NCI-H1694 treated with DMSO at 0.1 percent for 48 hours (cell line): ENCODE results near the gene ESR2.
"Not testable (repeated sequence)": the region's sequence is repeated elsewhere in the genome, so short reads cannot be mapped to it uniquely, and the experiment has no call there.

Source experiments
- DNase-seq: peaks from one replicate; lab custom pipeline; 2025; lab: John Stamatoyannopoulos, UW

ESR2 gene

DNA sequence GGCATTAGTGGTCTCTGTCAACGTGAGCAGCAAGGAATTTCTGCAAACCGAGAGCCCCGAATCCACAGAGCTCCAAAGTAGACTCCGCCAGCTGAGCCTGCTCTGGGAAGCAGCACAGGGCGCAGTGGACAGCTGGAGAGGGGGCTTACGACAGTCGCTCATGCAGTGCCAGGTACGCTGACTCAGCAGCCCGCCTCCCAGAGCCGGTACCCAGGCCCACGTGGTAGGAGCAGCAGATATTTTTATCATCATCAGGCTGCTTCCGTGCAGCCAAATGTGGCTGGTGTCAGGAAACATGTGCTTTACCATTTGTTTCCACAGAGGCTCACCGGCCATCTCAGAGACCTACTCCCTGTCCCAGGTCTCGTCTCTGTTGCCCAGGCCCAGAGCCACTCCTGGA, 73.7 kb downstream of the ESR2 start:
- DNase-seq = peak; percentile 97

- DNase-seq = no peak
Observed at GRCh38 chr14:64220056-64220455, 74.1 kb downstream of the ESR2 start.

DNA sequence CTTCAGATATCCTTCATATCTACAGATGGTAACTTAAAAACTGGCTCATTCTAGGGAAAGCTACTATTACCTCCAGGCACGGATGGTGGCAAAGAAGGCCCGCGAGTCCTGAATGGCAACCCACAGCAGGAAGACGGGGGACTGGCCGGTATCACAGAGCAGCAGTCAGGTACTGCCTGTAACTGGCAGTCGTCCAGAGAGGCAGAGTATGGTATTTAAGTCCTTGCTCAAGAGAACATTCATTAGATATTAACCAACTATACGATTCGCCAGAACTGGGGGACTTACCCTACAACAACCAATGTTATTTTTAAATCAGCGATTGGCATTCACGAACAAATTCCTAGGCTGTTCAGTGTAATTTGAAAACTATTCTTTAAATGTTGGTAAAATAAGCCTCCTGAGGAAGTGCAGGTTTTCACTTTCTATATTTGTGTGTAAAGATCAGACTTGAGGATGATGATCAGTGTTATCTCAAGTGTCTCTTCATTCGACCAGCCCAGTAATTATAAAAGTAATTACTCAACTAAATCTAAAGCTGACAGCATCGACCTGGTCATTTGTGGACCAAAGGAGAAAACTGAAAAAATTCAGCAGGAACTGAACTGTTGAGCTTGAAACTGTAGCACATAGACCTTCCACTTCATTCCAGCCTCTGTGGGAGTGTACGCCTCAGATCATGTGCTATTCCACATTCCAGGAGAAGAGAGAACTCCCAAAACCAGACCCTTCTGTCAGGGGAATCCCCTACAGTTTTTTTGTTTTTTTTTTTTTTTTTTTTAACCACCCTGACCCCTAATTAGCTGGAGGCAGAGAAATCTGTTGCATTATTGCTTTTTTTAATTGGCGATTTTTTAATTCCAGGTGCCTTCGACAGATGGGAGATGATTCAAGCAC, 75.6 kb downstream of the ESR2 start:
- peak; percentile 77 for DNase-seq

DNA sequence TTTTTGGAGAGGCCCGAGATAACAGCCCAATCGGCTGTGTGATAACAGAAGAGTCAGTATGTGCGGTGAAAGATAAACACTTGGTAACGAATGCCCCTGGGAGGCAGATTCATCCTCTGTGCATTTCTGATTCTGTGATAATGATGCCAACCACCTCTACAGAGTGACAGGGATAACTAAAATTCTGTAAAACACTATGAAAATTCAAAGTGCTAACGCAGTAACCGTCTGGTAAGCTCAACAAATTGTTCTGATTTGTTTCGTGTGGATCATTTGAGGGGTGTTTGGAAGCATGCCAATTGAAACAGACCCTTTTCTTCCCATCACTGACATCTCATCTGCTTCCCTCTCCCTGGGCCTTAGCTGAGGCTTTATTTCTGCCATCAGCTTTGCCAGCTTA, 76.3 kb downstream of the ESR2 start:
- DNase-seq = peak; percentile 18

GRCh38 chr14:64217308-64217707, 76.9 kb downstream of the ESR2 start:
- no peak for DNase-seq

GRCh38 chr14:64215978-64216377, 78.2 kb downstream of the ESR2 start:
- no peak for DNase-seq

DNA sequence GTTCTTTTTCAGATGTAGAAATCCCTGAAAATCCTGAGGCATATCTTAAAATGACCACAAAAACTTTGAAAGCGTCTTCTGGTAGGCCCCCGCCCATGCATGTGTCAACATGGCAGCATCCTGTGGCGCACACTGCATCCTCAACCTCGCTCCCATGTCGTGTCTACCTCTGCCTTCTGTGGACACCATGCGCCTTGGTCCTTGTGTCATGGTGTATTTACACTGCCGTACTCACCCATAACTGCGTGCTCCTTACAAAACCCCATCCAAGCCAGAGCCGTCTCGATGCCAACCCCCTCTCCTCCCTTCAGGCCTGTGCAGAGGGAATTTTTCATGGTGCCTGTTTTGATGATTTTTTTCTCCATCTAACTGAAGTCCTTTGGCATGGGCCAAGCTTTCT, 78.9 kb downstream of the ESR2 start:
- no peak for DNase-seq

GRCh38 chr14:64213853-64214570, 80.2 kb downstream of the ESR2 start:
- DNase-seq = no peak

GRCh38 chr14:64213086-64213485, 81.1 kb downstream of the ESR2 start:
- DNase-seq = no peak

GRCh38 chr14:64212666-64213065, 81.5 kb downstream of the ESR2 start:
- no peak for DNase-seq

- DNase-seq = not testable (repeated sequence)
Observed at GRCh38 chr14:64210912-64211311, 83.3 kb downstream of the ESR2 start.

DNA sequence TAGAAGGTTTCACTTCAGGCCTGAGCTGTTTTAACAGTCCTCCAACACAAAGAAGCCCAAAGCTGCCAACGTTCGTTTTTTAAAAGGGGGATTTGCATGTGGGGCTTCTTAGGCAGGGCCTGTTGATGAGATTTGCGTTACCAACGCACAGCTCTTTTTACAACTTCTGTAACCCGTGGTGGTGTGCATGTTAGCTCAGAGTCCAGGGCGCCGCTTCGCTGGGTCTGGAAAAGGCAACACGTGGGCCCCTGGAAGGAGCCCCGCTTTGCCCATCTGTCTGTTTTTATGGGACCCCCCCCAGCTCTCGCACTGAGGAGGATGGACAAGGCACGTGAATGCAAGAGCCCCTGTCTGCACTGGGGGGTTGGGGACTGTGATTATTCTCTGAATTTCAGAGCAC, 84.0 kb downstream of the ESR2 start:
- DNase-seq = no peak

GRCh38 chr14:64209444-64210131, 84.6 kb downstream of the ESR2 start:
- peak; percentile 59 for DNase-seq

DNA sequence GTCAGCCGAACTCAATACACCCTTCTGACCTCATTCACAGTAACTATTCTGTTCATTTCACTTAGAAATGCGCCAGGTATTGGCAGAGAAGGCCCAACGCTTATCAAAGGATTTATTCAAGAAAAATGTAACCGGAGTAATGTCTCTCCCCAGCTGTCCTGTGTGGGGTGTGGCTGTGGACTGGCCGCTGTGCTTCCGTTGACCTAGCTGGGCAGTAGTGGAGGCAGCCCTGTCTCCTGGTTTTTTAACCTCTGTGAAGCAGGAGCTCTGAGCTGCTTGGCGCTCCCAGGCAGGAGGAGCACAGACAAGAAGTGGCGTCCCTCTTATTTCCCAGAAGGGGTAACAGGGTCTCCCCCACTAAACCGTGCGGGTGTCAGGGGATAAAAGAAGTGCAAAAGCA, 85.2 kb downstream of the ESR2 start:
- no peak for DNase-seq

DNA sequence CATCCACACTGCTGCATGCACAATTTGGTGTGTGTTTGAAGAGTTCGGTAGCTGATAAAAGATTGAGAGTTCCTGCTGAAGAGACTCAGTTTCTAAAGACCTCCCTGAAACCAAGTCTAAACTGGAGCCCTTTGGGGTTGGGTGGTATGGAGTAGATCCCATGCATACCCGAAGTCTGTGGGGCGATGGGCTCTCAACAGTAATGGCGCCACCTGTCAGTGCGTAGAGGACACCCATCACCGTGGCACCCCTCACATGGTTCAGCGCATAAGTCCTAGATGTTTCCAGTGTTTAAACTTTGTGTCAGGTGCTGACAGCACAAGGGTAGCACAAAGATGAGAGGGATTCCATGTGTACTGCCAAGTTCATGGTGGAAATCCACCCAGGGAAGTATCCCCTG, 85.9 kb downstream of the ESR2 start:
- no peak for DNase-seq

- no peak for DNase-seq
Observed at GRCh38 chr14:64203366-64204006, 90.7 kb downstream of the ESR2 start.

DNA sequence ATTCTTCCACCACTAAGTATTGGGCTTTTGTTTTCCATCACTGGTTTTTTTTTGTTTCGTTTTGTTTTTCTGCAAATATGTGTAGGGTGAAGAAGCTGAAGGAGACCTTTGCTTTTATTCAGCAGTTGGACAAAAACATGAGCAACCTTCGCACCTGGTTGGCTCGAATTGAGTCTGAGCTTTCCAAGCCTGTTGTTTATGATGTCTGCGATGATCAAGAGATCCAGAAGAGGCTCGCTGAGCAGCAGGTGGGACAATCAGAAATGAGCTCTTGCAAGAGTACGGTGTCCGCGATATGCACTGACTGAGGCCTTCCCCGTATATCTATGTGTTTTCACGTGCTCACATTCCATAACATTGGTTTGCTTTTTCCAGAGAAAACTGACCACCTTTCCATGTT, 91.5 kb downstream of the ESR2 start:
- DNase-seq = no peak

- no peak for DNase-seq
Observed at GRCh38 chr14:64201921-64202545, 92.1 kb downstream of the ESR2 start.

- no peak for DNase-seq
Observed at GRCh38 chr14:64201296-64201695, 92.9 kb downstream of the ESR2 start.

DNA sequence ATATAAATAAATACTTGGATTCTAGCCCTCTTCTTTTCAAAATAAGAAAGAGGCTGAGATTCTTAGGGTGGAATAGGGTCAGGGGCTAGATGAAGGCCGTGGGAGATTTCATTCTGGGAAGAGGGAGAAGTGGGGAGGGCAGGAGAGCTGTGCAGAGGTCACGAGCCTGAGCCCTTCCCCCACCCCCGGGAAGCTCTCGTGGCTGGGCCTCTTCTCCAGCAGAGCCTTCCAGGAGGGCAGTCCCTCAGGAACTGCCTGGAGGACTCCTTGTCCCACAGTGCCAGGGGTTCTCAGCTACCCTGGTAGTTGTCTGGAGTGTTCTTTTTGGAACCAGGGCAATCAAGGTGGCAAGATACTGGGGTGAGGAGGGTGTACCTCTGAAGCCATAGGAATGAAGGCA, 94.0 kb downstream of the ESR2 start:
- DNase-seq = no peak

DNA sequence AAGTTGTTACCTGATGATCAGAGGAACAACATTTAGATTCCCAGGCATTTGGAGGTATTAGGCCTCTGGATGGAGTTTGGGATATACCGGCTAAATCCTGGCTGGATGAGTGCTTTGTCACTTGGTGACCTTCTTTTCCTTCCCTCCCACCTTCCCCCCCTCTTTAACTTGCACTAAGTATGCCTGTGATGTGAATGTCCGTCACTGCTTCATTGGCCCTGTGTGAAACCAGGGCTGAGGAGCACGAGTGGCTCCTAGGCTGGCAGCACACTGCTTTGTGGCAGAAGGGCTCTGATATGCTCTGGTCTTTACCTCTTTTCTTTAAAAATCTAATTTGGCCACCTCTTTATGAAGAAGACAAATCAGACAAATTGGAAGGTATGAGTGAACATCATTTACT, 95.7 kb downstream of the ESR2 start:
- DNase-seq = no peak

- DNase-seq = no peak
Observed at GRCh38 chr14:64197996-64198395, 96.2 kb downstream of the ESR2 start.
